Heart left ventricle (tissue), 16 donors: ENCODE data around the gene CEP128. TPM values are rescaled to one million over a fixed set of nuclear protein-coding genes. Genes with fewer than 3 reads are reported as not detected.

ENCODE experiments used
- ATAC-seq, 4 donors: fragments of 200-7000 bp; cut with Tn5 transposase; one replicate each; pipeline ENCODE4 v1.9.1; 2020 to 2022; ENCODE audit warnings: moderate library complexity in 4 of 4, mild to moderate bottlenecking in 3 of 4, moderate number of reproducible peaks in 1 of 4
- DNase-seq, 5 donors: peaks; one replicate each; pipeline ENCODE4 v3.0.0-alpha.2; 2020
- H3K27ac ChIP-seq, 12 donors: fragments of 200-600 bp; sonication (generic) in 4 of 12; one replicate each; pipeline versions ENCODE4 v1.5.0 to v1.8.0; 2016 to 2022; ENCODE audit warnings: mild to moderate bottlenecking in 2 of 12
- H3K27me3 ChIP-seq, 9 donors: fragments of 200-600 bp; sonication (generic) in 2 of 9; one replicate each; pipeline versions ENCODE4 v1.5.1 to v1.8.0; 2016 to 2022; ENCODE audit warnings: mild to moderate bottlenecking in 3 of 9
- H3K36me3 ChIP-seq, 9 donors: fragments of 200-600 bp; sonication (generic) in 2 of 9; one replicate each; pipeline versions ENCODE4 v1.5.0 to v1.8.0; 2018 to 2022; ENCODE audit warnings: mild to moderate bottlenecking in 2 of 9
- H3K4me1 ChIP-seq, 12 donors: fragments of 200-600 bp; sonication (generic) in 4 of 12; one replicate each; pipeline versions ENCODE4 v1.5.0 to v1.8.0; 2016 to 2022; ENCODE audit warnings: mild to moderate bottlenecking in 3 of 12
- H3K4me3 ChIP-seq, 12 donors: fragments of 200-600 bp; sonication (generic) in 4 of 12; one replicate each; pipeline versions ENCODE4 v1.5.0 to v1.8.0; 2017 to 2022; ENCODE audit warnings: mild to moderate bottlenecking in 9 of 12, moderate library complexity in 4 of 12
- H3K9me3 ChIP-seq, 12 donors: fragments of 200-600 bp; sonication (generic) in 4 of 12; one replicate each; pipeline versions ENCODE4 v1.5.0 to v1.8.0; 2016 to 2022; ENCODE audit warnings: mild to moderate bottlenecking in 1 of 12
- POLR2A ChIP-seq, 2 donors: fragments of 450-650 bp; IDR thresholded peaks; one replicate each; pipeline ENCODE4 v1.6.1; 2017; ENCODE audit warnings: antibody characterized with exemption in 2 of 2, mild to moderate bottlenecking in 2 of 2, moderate library complexity in 2 of 2
- WGBS, 4 donors: extraction: QIAGEN DNeasy Blood & Tissue Kit in 2 of 4; methylation state at CpG; one replicate each; pipeline versions ENCODE4 v1.1.5 to v1.1.7; 2013 to 2018; 5-methylcytosine and 5-hydroxymethylcytosine counted together
- intact Hi-C, 10 donors: fragments of 100-400 bp; cut with DNase I; formaldehyde crosslinking; loops; one replicate each; pipeline versions ENCODE4 v1.11.1 to v1.14.2; 2022
- polyA plus RNA-seq, 2 donors: library from polyadenylated mRNA; stranded (reverse); fragments of 200-250 nt; gene quantifications; one replicate each; pipeline ENCODE4 v1.2.3, GENCODE V29; 2013
- total RNA-seq, 9 donors: library from RNA; depleted of rRNA in 2 of 9; stranded (reverse); fragments of >200 nt in 2 of 9; fragmentation: NEBNext Ultra II Directional in 3 of 9; extraction: Animal tissue kit (Norgen Biotek cat#: 25700) in 3 of 9; gene quantifications; one replicate each; pipeline versions ENCODE4 v1.1.0 to v1.2.4, GENCODE V29; 2016 to 2023
- TF ChIP-seq, protein P1 (sequence below), 12 donors: fragments of 200-600 bp; sonication (generic) in 4 of 12; IDR thresholded peaks; one replicate each; pipeline versions ENCODE4 v1.5.0 to v1.8.0; 2018 to 2022; ENCODE audit warnings: antibody characterized with exemption in 12 of 12, mild to moderate bottlenecking in 5 of 12
- donor health status: ischemic (EF 13 %, LVEDD 7.1; RV severe dilation, severe dysfunction).
- donor health status: healthy with polysubstance abuse.
- donor health status: DM: no; HTN: yes; CAD: no.
- donor health status: DM: no; HTN: no; CAD: no.
- donor health status: ischemic (EF 25% LVEDD 6.9; RV normal size, moderate dysfunction).
- donor health status: ischemic (EF 25% LVEDD 5.7; RV mildly dilated, moderate dysfunction).
- donor health status: healthy.
- donor health status: DM: yes; HTN: yes; CAD: no.
- donor health status: ischemic (EF 35%, LVEDD 5.7; RV mildly dilated, moderate dysfunction).
- donor health status: nonischemic (EF 11% LVEDD 7.7; RV severe dilation, severe dysfunction).
- donor health status: DM: yes; HTN: yes; CAD: no.
- donor health status: PGD.
- donor health status: ischemic (EF 29% LVEDD 5.4; RV normal size, mild dysfunction).
- donor health status: nonischemic (EF 23%, LVEDD 6.1; RV moderate dilation, normal function).

The CEP128 gene
- total and polyA plus RNA-seq, 11 donors: 0.94 to 6.6 (median 3.4) TPM

DNA sequence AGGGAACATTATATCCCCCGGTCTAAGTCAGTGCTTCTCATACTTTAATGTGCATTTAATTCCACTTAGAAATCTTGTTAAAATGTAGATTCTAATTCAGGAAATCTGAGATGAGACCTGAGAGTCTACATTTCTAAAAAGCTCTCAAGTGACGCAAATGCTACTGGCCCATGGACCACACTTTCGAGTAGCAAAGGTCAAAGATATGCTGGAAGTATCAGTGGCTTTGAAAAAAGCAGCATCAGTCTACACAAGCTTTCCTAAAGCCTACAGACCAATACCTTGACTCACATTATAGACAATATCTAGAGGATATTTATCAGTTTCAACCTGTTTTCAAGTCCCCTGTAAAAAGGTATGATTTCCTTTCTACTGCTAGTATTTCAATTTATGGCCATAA, 248.6 kb downstream of the CEP128 start:
- TF ChIP-seq, protein P1, sequence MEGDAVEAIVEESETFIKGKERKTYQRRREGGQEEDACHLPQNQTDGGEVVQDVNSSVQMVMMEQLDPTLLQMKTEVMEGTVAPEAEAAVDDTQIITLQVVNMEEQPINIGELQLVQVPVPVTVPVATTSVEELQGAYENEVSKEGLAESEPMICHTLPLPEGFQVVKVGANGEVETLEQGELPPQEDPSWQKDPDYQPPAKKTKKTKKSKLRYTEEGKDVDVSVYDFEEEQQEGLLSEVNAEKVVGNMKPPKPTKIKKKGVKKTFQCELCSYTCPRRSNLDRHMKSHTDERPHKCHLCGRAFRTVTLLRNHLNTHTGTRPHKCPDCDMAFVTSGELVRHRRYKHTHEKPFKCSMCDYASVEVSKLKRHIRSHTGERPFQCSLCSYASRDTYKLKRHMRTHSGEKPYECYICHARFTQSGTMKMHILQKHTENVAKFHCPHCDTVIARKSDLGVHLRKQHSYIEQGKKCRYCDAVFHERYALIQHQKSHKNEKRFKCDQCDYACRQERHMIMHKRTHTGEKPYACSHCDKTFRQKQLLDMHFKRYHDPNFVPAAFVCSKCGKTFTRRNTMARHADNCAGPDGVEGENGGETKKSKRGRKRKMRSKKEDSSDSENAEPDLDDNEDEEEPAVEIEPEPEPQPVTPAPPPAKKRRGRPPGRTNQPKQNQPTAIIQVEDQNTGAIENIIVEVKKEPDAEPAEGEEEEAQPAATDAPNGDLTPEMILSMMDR (IDR thresholded peaks at IDR 0.05): no peak
- TF ChIP-seq POLR2A (IDR thresholded peaks at IDR 0.05): no peak
- Histone ChIP-seq H3K27ac (no peak overlapping the region), H3K9me3 (no peaks in the 10 kb centered on the region), H3K36me3 (no peaks in the 10 kb centered on the region), H3K4me3 (no peak overlapping the region), H3K4me1 (no peaks in the 10 kb centered on the region), H3K27me3 (no peaks in the 10 kb centered on the region)
- DNase-seq (no peak), ATAC-seq (no peak)
- WGBS, 4 donors: 77 to 95% (median 92%) methylated on average over 3 of the region's 3 CpGs
- intact Hi-C loops: no loop called here

DNA sequence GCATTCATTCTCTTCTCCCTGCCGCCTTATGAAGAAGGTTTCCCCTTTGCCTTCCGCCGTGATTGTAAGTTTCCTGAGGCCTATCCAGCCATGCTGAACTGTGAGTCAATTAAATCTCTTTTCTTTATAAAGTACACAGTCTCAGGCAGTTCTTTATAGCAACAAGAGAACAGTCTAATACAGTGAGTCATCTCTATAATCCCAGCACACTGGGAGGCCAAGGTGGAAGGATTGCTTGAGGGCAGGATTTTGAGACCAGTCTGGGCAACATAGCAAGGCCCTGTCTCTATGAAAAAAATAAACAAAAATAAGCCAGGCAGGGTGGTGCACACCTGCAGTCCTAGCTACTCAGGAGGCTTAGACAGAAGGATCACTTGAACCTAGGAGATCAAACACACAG, 259.9 kb downstream of the CEP128 start:
- no peak for TF ChIP-seq POLR2A (IDR thresholded peaks at IDR 0.05)
- TF ChIP-seq, protein P1 (IDR thresholded peaks at IDR 0.05): no peak
- 94 to 98% (median 98%) methylated on average over 3 of the region's 3 CpGs for WGBS, 4 donors
- ATAC-seq: no peak
- Histone ChIP-seq H3K27ac (no peak overlapping the region), H3K27me3 (no peaks in the 10 kb centered on the region), H3K4me3 (no peak overlapping the region), H3K36me3 (no peaks in the 10 kb centered on the region), H3K4me1 (no peaks in the 10 kb centered on the region), H3K9me3 (peaks cover 0 to 77% (median 24%) of the 10 kb centered on the region in 12 donors)
- intact Hi-C loops: no loop called here
- no peak for DNase-seq

DNA sequence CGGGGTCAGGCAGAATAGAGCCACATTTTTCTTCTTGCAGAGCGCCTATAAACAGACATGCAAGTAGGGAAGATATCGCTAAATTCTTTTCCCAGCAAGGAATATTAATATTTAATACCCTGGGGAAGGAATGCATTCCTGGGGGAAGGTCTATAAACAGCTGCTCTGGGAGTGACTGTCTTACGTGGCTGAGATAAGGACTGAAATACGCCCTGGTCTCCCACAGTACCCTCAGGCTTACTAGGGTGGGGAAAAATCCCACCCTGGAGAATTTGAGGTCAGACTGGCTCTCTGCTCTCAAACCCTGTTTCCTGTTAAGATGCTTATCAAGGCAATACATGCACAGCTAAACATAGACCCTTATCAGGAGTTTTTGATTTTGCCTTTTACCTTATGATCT, 262.3 kb downstream of the CEP128 start:
- WGBS, 4 donors: 85 to 94% (median 91%) methylated on average over 5 of the region's 5 CpGs
- H3K27ac ChIP-seq: no peak overlapping the region
- DNase-seq: no peak
- no peaks in the 10 kb centered on the region for H3K27me3 ChIP-seq
- H3K4me3 ChIP-seq: no peak overlapping the region
- peaks cover 0 to 53% (median 14%) of the 10 kb centered on the region in 12 donors for H3K9me3 ChIP-seq
- intact Hi-C loops: no loop called here
- no peaks in the 10 kb centered on the region for H3K36me3 ChIP-seq
- TF ChIP-seq, protein P1 (IDR thresholded peaks at IDR 0.05): no peak
- TF ChIP-seq POLR2A (IDR thresholded peaks at IDR 0.05): no peak
- no peaks in the 10 kb centered on the region for H3K4me1 ChIP-seq
- ATAC-seq: no peak

DNA sequence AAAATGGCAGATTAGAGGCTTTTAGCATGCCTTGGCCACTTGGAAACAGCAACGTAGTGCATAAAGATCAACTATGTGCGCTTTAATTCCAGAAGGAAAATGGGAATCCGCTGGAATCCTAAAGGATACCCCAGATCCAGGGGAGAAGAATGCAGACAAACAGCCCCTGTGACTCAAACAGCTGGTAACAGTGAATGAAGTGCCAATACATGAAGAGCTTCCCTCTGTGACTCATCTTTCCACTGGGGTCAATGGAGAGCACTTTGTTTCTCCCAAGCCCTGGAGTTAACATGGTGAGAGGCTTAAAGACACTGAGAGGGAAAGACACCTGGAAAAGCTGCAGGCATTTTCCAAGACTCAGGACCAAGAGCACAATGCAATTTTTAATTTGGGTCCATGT, 263.1 kb downstream of the CEP128 start:
- intact Hi-C loops: no loop called here
- H3K4me1 ChIP-seq: no peaks in the 10 kb centered on the region
- DNase-seq (no peak), ATAC-seq (no peak)
- 93 to 99% (median 96%) methylated on average over 3 of the region's 3 CpGs for WGBS, 4 donors
- TF ChIP-seq, protein P1 (IDR thresholded peaks at IDR 0.05): no peak
- TF ChIP-seq POLR2A (IDR thresholded peaks at IDR 0.05): no peak
- no peak overlapping the region for H3K27ac ChIP-seq
- no peaks in the 10 kb centered on the region for H3K27me3 ChIP-seq
- H3K4me3 ChIP-seq: no peak overlapping the region
- no peaks in the 10 kb centered on the region for H3K36me3 ChIP-seq
- H3K9me3 ChIP-seq: peaks cover 0 to 45% (median 12%) of the 10 kb centered on the region in 12 donors
